ENCODE measurements around the gene PLXNA4.

Gene PLXNA4

GRCh38 chr7:132469681-132470080 lies 106.6 kb downstream of the PLXNA4 start:
- no peak for DNase-seq

- no peak for DNase-seq
Measured at GRCh38 chr7:132469264-132469663, 107.0 kb downstream of the PLXNA4 start.

GRCh38 chr7:132466367-132466766 lies 109.9 kb downstream of the PLXNA4 start:
- no peak for DNase-seq

- DNase-seq: no peak
Measured at GRCh38 chr7:132465516-132465915, 110.8 kb downstream of the PLXNA4 start.

- DNase-seq: no peak
Measured at GRCh38 chr7:132464740-132465139, 111.5 kb downstream of the PLXNA4 start.

- DNase-seq: no peak
Measured at GRCh38 chr7:132463922-132464321, 112.3 kb downstream of the PLXNA4 start.

- DNase-seq: no peak
Measured at GRCh38 chr7:132462478-132462877, 113.8 kb downstream of the PLXNA4 start.

GRCh38 chr7:132461032-132461592 lies 115.2 kb downstream of the PLXNA4 start:
- no peak for DNase-seq

GRCh38 chr7:132458729-132459128 lies 117.5 kb downstream of the PLXNA4 start:
- peak; percentile 68 for DNase-seq

- no peak for DNase-seq
Measured at GRCh38 chr7:132457658-132458057, 118.6 kb downstream of the PLXNA4 start.

- no peak for DNase-seq
Measured at GRCh38 chr7:132456418-132456817, 119.9 kb downstream of the PLXNA4 start.

- no peak for DNase-seq
Measured at GRCh38 chr7:132455378-132455777, 120.9 kb downstream of the PLXNA4 start.

GRCh38 chr7:132453826-132454225 lies 122.4 kb downstream of the PLXNA4 start:
- DNase-seq: no peak

GRCh38 chr7:132451161-132451560 lies 125.1 kb downstream of the PLXNA4 start:
- no peak for DNase-seq

GRCh38 chr7:132450696-132451095 lies 125.6 kb downstream of the PLXNA4 start:
- DNase-seq: no peak

- no peak for DNase-seq
Measured at GRCh38 chr7:132450188-132450587, 126.1 kb downstream of the PLXNA4 start.

GRCh38 chr7:132446666-132447278 lies 129.5 kb downstream of the PLXNA4 start:
- DNase-seq: no peak

GRCh38 chr7:132446260-132446659 lies 130.0 kb downstream of the PLXNA4 start:
- DNase-seq: no peak

GRCh38 chr7:132443761-132444520 lies 132.3 kb downstream of the PLXNA4 start:
- no peak for DNase-seq

- no peak for DNase-seq
Measured at GRCh38 chr7:132441935-132442334, 134.3 kb downstream of the PLXNA4 start.

GRCh38 chr7:132440151-132440550 lies 136.1 kb downstream of the PLXNA4 start:
- DNase-seq: no peak

GRCh38 chr7:132438926-132439325 lies 137.3 kb downstream of the PLXNA4 start:
- DNase-seq: no peak

- no peak for DNase-seq
Measured at GRCh38 chr7:132437730-132438129, 138.5 kb downstream of the PLXNA4 start.

GRCh38 chr7:132436121-132436520 lies 140.1 kb downstream of the PLXNA4 start:
- DNase-seq: no peak
